ENCODE results near the gene ZNF283.

DNA sequence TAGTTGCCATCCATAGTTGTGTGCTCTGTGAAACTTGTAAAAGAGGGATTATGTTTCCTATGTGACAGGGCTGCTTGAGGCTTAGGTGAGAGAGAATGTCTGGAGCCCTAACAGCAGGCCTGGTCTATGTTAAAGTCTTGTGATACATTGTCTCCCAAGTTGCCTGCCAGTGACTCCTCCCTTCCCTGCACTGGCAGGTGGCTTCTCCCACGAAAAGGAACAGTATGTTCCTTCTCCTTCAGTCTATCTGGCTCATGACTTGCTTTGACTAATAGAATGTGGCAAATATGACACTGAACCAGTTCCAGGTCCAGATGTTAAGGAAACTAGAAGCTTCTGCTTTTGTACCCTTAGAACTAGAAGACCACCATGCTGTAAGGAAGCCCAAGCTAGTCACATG lies 40.5 kb upstream of the ZNF283 start:
- TF ChIP-seq CTCF (IDR thresholded peaks at IDR 0.05): no peak
- TF ChIP-seq POLR2A (IDR thresholded peaks at IDR 0.05): no peak
- TF ChIP-seq EP300 (IDR thresholded peaks at IDR 0.05): no peak
- TF ChIP-seq POLR2AphosphoS5 (IDR thresholded peaks at IDR 0.05): peak in 1 of 4 donors; percentile 34

Data from sigmoid colon (tissue), 4 donors.